HG02610 (cell line): ENCODE measurements around the gene FMNL3.
A peak's percentile ranks its signal among the peaks of the same experiment; 100 is the strongest.

ENCODE experiments used
- ATAC-seq: cut with Tn5 transposase; IDR thresholded peaks from one replicate; pipeline ENCODE4 v1.9.1; 2021; ENCODE audit warnings: mild to moderate bottlenecking, moderate library complexity; ENCODE audit not compliant: unreplicated experiment

FMNL3 gene

DNA sequence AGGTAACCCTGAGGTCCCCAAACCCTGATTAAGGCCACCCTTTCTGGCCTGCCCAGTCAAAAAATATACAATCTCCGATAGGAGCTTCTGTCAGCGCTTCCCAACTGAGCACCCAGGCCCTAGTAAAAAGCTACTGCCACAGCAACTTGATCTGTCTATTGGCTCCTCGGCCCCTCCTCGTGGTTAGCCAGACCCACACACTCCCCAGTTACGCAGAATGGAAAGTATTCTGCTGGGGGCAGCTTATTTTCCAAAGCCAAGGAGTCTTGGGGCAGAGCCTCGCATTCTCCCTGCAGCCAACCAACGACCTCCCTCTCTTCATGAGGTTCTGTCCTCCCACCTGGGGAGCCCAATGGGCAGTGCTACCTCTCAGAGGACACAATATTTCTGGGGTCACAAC is 32.1 kb downstream of the FMNL3 start:
- ATAC-seq, result no peak

GRCh38 chr12:49674318-49674981 is 32.8 kb downstream of the FMNL3 start:
- no peak for ATAC-seq

GRCh38 chr12:49673446-49674317 is 33.5 kb downstream of the FMNL3 start:
- ATAC-seq, result no peak

GRCh38 chr12:49672301-49673217 is 34.6 kb downstream of the FMNL3 start:
- ATAC-seq, result no peak

DNA sequence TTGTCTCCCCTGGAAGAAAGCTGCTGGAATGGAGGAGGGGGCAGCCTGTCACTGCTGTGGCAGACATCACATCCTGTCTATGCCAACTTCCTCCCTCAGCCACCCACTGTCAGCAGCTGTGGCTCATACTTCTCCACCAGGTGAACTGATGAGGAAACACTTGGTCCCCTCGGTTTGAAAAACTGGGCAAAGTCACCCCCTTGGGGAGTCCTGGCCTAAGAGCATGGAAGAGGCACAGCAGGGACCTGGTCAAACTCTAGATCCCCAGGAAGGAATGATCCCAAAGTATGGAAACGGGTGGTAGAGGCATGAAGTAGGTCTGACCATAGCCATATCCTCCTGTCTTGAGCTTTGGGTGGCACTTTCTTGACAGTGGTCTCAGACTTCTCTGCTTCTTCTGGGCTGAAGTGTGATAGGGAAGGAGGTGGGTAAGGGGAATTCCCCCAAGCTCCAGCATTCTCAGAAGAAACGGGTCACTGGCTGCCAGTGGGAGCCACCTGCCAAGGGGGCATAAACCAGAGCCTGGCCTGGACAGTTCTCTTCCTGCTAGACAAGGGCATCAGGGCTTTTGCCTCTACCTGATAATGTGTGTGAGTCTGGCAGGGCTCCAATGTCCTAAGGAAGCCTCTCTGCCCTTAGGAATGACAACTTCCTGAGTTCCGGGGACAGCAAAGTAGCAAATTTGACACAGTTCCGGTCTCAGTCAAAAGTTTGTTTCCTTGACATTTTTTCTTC is 36.0 kb downstream of the FMNL3 start:
- no peak for ATAC-seq

- no peak for ATAC-seq
Observed at GRCh38 chr12:49669796-49670195, 37.4 kb downstream of the FMNL3 start.

- no peak for ATAC-seq
Observed at GRCh38 chr12:49667325-49668090, 39.7 kb downstream of the FMNL3 start.

DNA sequence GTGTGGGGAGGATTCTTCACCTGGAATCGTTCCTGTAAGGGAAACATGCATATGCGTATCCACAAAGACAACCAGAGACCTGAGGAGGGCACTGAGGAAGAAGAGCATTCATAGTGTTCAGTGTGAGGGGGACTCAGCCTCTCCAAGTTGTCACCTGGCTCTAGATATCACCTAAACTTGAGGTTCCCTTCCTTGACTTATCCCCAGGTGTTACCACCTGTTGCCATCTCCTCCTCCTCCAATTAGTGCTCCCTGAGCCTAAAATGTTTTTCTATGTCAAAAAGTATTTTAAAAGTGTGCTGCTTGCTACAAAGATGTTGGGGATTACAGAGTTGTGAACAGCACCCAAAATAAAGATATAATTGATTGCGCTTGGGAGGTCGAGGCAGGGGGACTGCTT is 41.0 kb downstream of the FMNL3 start:
- no peak for ATAC-seq

DNA sequence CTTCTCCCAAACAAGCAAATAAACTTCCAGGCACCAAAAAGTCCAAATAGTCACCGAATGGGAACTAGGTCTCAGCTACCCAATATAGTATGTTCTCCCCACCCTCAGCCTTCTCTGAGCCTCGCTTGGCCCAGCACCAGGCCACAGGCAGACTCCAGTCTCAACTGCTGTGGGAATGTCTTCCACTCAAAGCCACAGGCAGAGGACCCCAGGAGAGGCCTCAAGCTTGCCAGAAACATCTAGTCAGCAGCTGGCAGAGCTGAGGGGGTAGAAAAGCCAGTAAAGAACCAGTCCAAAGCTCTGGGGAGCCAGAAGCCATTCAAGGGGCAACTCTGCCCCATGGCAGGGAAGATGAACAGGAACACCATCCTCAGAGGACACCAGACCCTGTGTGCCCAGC is 41.8 kb downstream of the FMNL3 start:
- ATAC-seq, result no peak

- peak; percentile 48 for ATAC-seq
Observed at GRCh38 chr12:49664591-49665239, 42.5 kb downstream of the FMNL3 start.

GRCh38 chr12:49664167-49664566 is 43.0 kb downstream of the FMNL3 start:
- ATAC-seq, result no peak

- ATAC-seq, result peak; percentile 50
Observed at GRCh38 chr12:49662998-49663843, 44.0 kb downstream of the FMNL3 start.

- no peak for ATAC-seq
Observed at GRCh38 chr12:49661746-49662145, 45.5 kb downstream of the FMNL3 start.

DNA sequence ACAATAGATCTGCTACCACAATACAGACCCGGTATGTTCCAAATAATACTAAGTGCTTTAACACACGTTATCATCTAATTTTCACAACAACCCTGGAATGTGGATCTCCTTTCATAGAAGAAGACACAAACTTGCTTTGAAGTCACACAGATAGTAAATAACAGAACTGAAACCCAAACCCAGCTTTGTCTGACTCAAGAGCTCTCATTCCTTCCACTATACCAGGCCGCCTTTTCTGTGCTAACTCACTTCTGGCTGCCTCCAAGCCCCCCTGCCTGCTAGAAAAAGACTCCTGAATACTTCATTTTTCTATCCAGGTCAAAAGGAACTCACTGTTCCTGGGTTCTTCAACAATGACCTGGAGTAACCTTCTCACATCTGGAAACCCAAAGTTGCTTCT is 46.0 kb downstream of the FMNL3 start:
- no peak for ATAC-seq

DNA sequence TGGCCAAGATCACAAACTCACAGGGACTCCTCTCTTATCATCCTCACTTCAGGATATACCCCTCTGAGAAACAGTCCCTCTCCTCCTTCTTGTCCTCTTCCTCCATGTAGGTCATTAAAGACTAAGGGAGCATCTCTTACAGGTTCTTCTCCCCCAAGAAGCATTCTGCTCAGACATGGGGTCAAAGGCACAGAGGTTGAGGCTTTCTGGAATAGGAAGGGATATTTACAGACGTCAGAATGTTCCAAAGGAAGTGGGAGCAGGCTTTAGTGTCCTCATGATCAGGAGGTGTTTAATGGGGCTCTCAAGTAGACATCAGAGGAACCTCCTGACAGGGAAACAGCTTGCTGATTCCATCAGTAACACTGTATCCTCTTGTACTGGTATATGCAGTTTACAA is 47.5 kb downstream of the FMNL3 start:
- no peak for ATAC-seq

- ATAC-seq, result no peak
Observed at GRCh38 chr12:49658276-49658675, 48.9 kb downstream of the FMNL3 start.

- no peak for ATAC-seq
Observed at GRCh38 chr12:49655595-49656236, 51.5 kb downstream of the FMNL3 start.

DNA sequence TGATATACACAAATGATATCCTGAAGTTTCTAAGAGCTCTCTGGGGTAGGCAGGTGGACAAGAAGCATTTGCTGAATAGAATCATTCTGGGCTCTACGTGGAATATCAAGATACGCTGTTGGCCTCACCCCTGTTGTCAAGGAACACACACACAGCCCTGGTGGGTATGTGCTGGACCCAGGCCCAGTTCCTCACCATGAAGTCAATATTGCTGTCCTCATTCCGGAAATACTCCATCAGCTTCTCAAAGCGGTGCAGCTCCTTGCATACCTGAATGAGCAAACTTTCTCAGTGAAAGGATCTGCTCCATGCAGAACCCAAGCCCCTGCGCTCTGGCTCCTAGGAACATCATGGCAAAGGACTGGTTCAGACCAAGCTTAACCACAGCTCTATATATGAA is 52.5 kb downstream of the FMNL3 start:
- no peak for ATAC-seq
